IMR-90 (cell line): Measurements from ENCODE around the gene CPED1. TPM values are rescaled to one million over a fixed set of nuclear protein-coding genes. Genes with fewer than 3 reads are reported as not detected.

ENCODE experiments used
- ATAC-seq: fragments of 200-7000 bp; cut with Tn5 transposase; 2 replicates; pipeline ENCODE4 v1.9.1; 2020; ENCODE audit warnings: low read depth, mild to moderate bottlenecking, moderate library complexity
- BruUV-seq: library from RNA; stranded (reverse); fragments of 400-500 nt; replicated peaks from 2 replicates; lab custom pipeline; 2021; lab: Mats Ljungman, UMichigan
- CTCF ChIA-PET: fragments of 300-600 bp; formaldehyde crosslinking; extraction: SDS; loops from one replicate; lab custom pipeline; 2021; ENCODE audit warnings: antibody characterized with exemption; lab: Yijun Ruan, JAX
- POLR2A ChIA-PET: fragments of 300-600 bp; sonication (Branson Sonifier 250); formaldehyde crosslinking; loops from one replicate; lab custom pipeline; 2022; ENCODE audit warnings: antibody characterized with exemption; ENCODE audit not compliant: unreplicated experiment; lab: Charles Lee
- DNase-seq: peaks from one replicate; pipeline ENCODE4 v3.0.0; 2013
- H2AFZ ChIP-seq: replicated peaks from 2 replicates; pipeline ENCODE3; 2013; ENCODE audit warnings: low read length, mild to moderate bottlenecking; ENCODE audit not compliant: poor library complexity
- H2AK5ac ChIP-seq: 2 replicates; pipeline ENCODE4 v1.6.1; 2013; ENCODE audit warnings: low read depth, low read length, inconsistent platforms
- H2AK9ac ChIP-seq: replicated peaks from 2 replicates; pipeline ENCODE3; 2013; ENCODE audit warnings: mild to moderate bottlenecking, low read depth, low read length, moderate library complexity; ENCODE audit not compliant: poor library complexity
- H2BK120ac ChIP-seq: 2 replicates; pipeline ENCODE4 v1.6.1; 2013; ENCODE audit warnings: low read depth, low read length, inconsistent platforms
- H2BK15ac ChIP-seq: 3 replicates; pipeline ENCODE4 v1.6.1; 2013; ENCODE audit warnings: low read depth, low read length, inconsistent platforms
- H2BK20ac ChIP-seq: 2 replicates; pipeline ENCODE4 v1.6.1; 2013; ENCODE audit warnings: low read depth, mild to moderate bottlenecking, inconsistent platforms, low read length, moderate library complexity
- H2BK5ac ChIP-seq: 2 replicates; pipeline ENCODE4 v1.6.1; 2013; ENCODE audit warnings: mild to moderate bottlenecking, low read depth, low read length, inconsistent platforms; ENCODE audit not compliant: poor library complexity, severe bottlenecking
- H3K14ac ChIP-seq: replicated peaks from 2 replicates; pipeline ENCODE4 v1.6.1; 2013; ENCODE audit warnings: low read depth, low read length, inconsistent platforms
- H3K18ac ChIP-seq: 2 replicates; pipeline ENCODE4 v1.6.1; 2013; ENCODE audit warnings: low read depth, low read length, control low read depth
- H3K23ac ChIP-seq: 2 replicates; pipeline ENCODE4 v1.6.1; 2013; ENCODE audit warnings: low read depth, low read length, inconsistent platforms
- H3K27ac ChIP-seq: 2 replicates; pipeline ENCODE4 v1.5.1; 2013; ENCODE audit warnings: mild to moderate bottlenecking, control low read depth, low read length; ENCODE audit not compliant: insufficient read depth
- H3K27me3 ChIP-seq: 2 replicates; pipeline ENCODE4 v1.6.1; 2013; ENCODE audit warnings: low read length; ENCODE audit not compliant: control insufficient read depth, insufficient read depth
- H3K36me3 ChIP-seq: 2 replicates; pipeline ENCODE4 v1.6.1; 2013; ENCODE audit warnings: low read length, mixed read lengths; ENCODE audit not compliant: control insufficient read depth, insufficient read depth
- H3K4ac ChIP-seq: 2 replicates; pipeline ENCODE4 v1.6.1; 2013; ENCODE audit warnings: low read depth, low read length, inconsistent platforms
- H3K4me1 ChIP-seq: 2 replicates; pipeline ENCODE4 v1.6.1; 2013; ENCODE audit warnings: low read length, mixed read lengths; ENCODE audit not compliant: control insufficient read depth, insufficient read depth
- H3K4me2 ChIP-seq: 2 replicates; pipeline ENCODE4 v1.6.1; 2013; ENCODE audit warnings: low read depth, mild to moderate bottlenecking, control low read depth, low read length, moderate library complexity
- H3K4me3 ChIP-seq: 2 replicates; pipeline ENCODE4 v1.5.1; 2013; ENCODE audit warnings: low read depth, mild to moderate bottlenecking, control low read depth, low read length, moderate library complexity; ENCODE audit not compliant: insufficient read depth
- H3K56ac ChIP-seq: 2 replicates; pipeline ENCODE4 v1.6.1; 2013; ENCODE audit warnings: low read length, inconsistent platforms; ENCODE audit not compliant: insufficient read depth; ENCODE audit errors: extremely low read depth
- H3K79me1 ChIP-seq, 2 experiments: 2 replicates each; pipeline ENCODE4 v1.6.1; 2013; ENCODE audit warnings: low read length in 2 of 2, inconsistent platforms in 1 of 2, low read depth in 1 of 2
- H3K9ac ChIP-seq: 2 replicates; pipeline ENCODE4 v1.6.1; 2013; ENCODE audit warnings: low read depth, low read length, control low read depth
- H3K9me1 ChIP-seq: 2 replicates; pipeline ENCODE4 v1.6.1; 2013; ENCODE audit warnings: low read length, inconsistent platforms; ENCODE audit not compliant: insufficient read depth
- H3K9me3 ChIP-seq: 2 replicates; pipeline ENCODE4 v1.6.1; 2013; ENCODE audit warnings: low read length; ENCODE audit not compliant: control insufficient read depth, insufficient read depth
- H4K20me1 ChIP-seq: 2 replicates; pipeline ENCODE4 v1.6.1; 2013; ENCODE audit warnings: low read length, inconsistent platforms; ENCODE audit not compliant: insufficient read depth
- H4K5ac ChIP-seq: 2 replicates; pipeline ENCODE4 v1.6.1; 2013; ENCODE audit warnings: mild to moderate bottlenecking, low read depth, low read length, control low read depth
- H4K8ac ChIP-seq, 2 experiments: 2 replicates each; pipeline ENCODE4 v1.6.1; 2013; ENCODE audit warnings: low read depth in 2 of 2, low read length in 2 of 2, control low read depth in 1 of 2, inconsistent platforms in 1 of 2
- H4K91ac ChIP-seq: 2 replicates; pipeline ENCODE4 v1.6.1; 2013; ENCODE audit warnings: low read depth, low read length, inconsistent platforms; ENCODE audit not compliant: insufficient read depth
- BHLHE40 ChIP-seq: fragments of 150-350 bp; IDR thresholded peaks from 2 replicates; pipeline ENCODE4 v1.6.1; 2016; ENCODE audit warnings: mild to moderate bottlenecking, low read depth, low read length
- MXI1 ChIP-seq: IDR thresholded peaks from 2 replicates; pipeline ENCODE4 v1.6.1; 2012; ENCODE audit warnings: low read depth, mild to moderate bottlenecking, low read length, moderate library complexity, borderline replicate concordance
- WGBS, 2 experiments: methylation state at CpG; one replicate each; pipeline versions ENCODE4 v1.1.5 to v1.1.7; 2013; ENCODE audit warnings: missing lambda C conversion rate in 2 of 2; ENCODE audit not compliant: insufficient read length in 1 of 2; ENCODE audit errors: extremely low coverage in 2 of 2; 5-methylcytosine and 5-hydroxymethylcytosine counted together
- dilution Hi-C: fragments of 300-500 bp; cut with HindIII; formaldehyde crosslinking; loops from one replicate; pipeline ENCODE4 v1.14.3; 2018; ENCODE audit warnings: low sequenced_read_pairs; ENCODE audit not compliant: unreplicated experiment
- in situ Hi-C: fragments of 300-500 bp; cut with MboI; formaldehyde crosslinking; loops from 3 replicates; pipeline ENCODE4 v1.14.3; 2019; ENCODE audit warnings: low sequenced_read_pairs, inconsistent platforms, mixed read lengths
- intact Hi-C: fragments of 100-400 bp; cut with micrococcal nuclease; formaldehyde crosslinking; loops from 2 replicates; pipeline ENCODE4 v1.10.0; 2022
- polyA plus RNA-seq, 3 experiments: library from polyadenylated mRNA; depleted of rRNA; stranded (reverse); fragments of >200 nt; gene quantifications; 2 replicates each; pipeline ENCODE4 v1.2.3, GENCODE V29; 2012; ENCODE audit warnings: low replicate concordance in 1 of 3
- total RNA-seq: library from RNA; depleted of rRNA; stranded (reverse); fragments of >200 nt; gene quantifications from 2 replicates; pipeline ENCODE4 v1.2.3, GENCODE V29; 2012
- TF ChIP-seq, protein P1 (sequence below): fragments of 150-350 bp; IDR thresholded peaks from 2 replicates; pipeline ENCODE4 v1.6.1; 2016; ENCODE audit warnings: low read depth, mild to moderate bottlenecking, low read length, moderate library complexity, borderline replicate concordance

Gene CPED1
- total and polyA plus RNA-seq, 2 of the 4 experiments (the other 2 are of a cell fraction), result 31.2 to 96.8 TPM

DNA sequence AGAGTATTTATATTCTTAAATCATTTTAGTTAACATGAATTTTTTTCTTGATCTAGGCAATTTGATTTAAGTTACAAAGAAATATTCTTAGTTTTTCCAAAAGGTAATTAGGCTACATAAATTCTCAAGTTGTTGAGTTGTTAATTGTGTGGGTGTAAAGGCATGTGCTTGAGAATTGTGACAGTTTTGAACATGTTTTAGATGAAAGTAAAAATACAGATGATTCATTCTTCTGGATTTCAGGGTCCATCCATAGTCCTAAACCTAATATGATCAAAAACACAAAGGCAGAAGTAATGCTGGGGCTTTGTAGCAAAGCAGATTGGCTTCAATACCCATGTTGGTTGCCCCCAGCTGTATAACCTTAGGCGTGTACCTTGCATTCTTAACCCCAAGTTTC, 127.9 kb downstream of the CPED1 start:
- Histone ChIP-seq H4K5ac (no peak overlapping the region), H4K20me1 (no peaks in the 10 kb centered on the region), H2AK9ac (no peak overlapping the region), H3K79me1 (peaks cover 0 to 24% of the 10 kb centered on the region in 2 experiments; a peak in 3 of 4 replicates), H3K56ac (no peak overlapping the region), H3K4me2 (no peak overlapping the region), H3K14ac (no peak overlapping the region; the same call in 1 of the 2 replicates), H3K9me1 (no peaks in the 10 kb centered on the region), H2BK120ac (no peak overlapping the region), H3K9me3 (no peaks in the 10 kb centered on the region), H4K91ac (no peak overlapping the region), H3K18ac (no peak overlapping the region), H4K8ac (no peak overlapping the region), H3K23ac (no peak overlapping the region), H3K4ac (no peak overlapping the region), H2AK5ac (no peak overlapping the region), H3K4me1 (peaks cover 4% of the 10 kb centered on the region; the same call in 1 of the 2 replicates), H3K36me3 (no peaks in the 10 kb centered on the region), H2BK20ac (no peak overlapping the region), H2BK5ac (no peak overlapping the region), H3K27ac (no peak overlapping the region), H3K9ac (no peak overlapping the region), H2AFZ (no peak overlapping the region), H3K4me3 (no peak overlapping the region), H2BK15ac (no peak overlapping the region), H3K27me3 (no peaks in the 10 kb centered on the region)
- intact Hi-C loops (no loop called here), dilution Hi-C loops (no loop called here), in situ Hi-C loops (no loop called here)
- no TSS peak for BruUV-seq
- DNase-seq, result no peak
- POLR2A ChIA-PET, result no interaction called here
- TF ChIP-seq BHLHE40 (peak; percentile 12; the same call in 1 of the 2 replicates), MXI1 (0 out of 2 replicates have a peak, but pooled peaks have one; percentile 25)
- TF ChIP-seq, protein P1, sequence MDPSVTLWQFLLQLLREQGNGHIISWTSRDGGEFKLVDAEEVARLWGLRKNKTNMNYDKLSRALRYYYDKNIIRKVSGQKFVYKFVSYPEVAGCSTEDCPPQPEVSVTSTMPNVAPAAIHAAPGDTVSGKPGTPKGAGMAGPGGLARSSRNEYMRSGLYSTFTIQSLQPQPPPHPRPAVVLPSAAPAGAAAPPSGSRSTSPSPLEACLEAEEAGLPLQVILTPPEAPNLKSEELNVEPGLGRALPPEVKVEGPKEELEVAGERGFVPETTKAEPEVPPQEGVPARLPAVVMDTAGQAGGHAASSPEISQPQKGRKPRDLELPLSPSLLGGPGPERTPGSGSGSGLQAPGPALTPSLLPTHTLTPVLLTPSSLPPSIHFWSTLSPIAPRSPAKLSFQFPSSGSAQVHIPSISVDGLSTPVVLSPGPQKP, result no peak
- ATAC-seq, result peak; percentile 48
- WGBS, 2 experiments, result no CpG with 5 or more reads among the region's 1 CpG
- CTCF ChIA-PET, result no interaction called here
